Activated T-helper 1 cell treated with Interleukin-2 at 50 U/mL for 16 hours (primary cell): ENCODE measurements around the gene SLC35F1.
"Not testable (repeated sequence)": the region's sequence is repeated elsewhere in the genome, so short reads cannot be mapped to it uniquely, and the experiment has no call there.

ENCODE experiments used
- DNase-seq: peaks from one replicate; pipeline ENCODE4 v3.0.0-alpha.2; 2020; ENCODE audit warnings: low read depth

SLC35F1 gene

GRCh38 chr6:117992856-117993255 lies 85.8 kb downstream of the SLC35F1 start:
- no peak for DNase-seq

- no peak for DNase-seq
Measured at GRCh38 chr6:118012944-118013343, 105.9 kb downstream of the SLC35F1 start.

DNA sequence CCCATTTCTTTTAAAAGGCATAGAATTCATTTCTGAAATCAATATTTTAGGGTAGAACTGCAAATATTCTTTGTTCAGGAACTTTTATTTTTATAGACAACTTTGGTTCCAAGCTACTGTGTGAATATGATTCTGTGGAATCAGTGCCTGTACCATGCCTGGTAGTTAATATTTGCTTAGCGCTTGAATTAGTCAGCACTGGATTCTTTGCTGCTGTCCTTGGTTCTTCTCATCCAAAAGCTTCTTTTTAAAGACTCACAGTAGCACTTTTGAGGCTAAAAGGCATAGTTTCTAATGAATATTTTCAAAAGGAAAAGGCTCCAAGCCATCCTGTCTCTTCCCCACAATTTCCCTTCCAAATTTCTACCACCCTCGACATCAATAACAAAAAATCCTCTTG lies 109.5 kb downstream of the SLC35F1 start:
- DNase-seq, result no peak

GRCh38 chr6:118017301-118017848 lies 110.3 kb downstream of the SLC35F1 start:
- DNase-seq, result no peak

DNA sequence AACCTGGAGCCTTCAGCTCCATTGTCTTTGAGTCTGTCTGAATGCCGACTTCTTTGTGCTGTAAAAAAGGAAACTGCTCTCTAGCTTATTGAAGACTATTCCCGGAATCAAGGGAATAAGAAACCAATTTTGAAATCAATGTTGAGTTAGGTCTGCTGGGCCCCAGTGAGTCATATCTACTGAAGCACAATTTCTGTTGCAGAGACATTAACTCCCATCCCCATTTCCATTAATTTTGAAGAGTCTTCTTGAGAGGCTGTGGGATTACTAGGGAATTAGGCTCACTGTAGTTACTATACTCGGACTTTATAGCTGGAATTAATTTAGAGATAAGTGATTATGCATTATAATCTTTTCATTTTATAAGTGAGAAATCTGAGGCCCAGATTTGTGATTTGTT lies 116.7 kb downstream of the SLC35F1 start:
- no peak for DNase-seq

GRCh38 chr6:118029967-118030366 lies 122.9 kb downstream of the SLC35F1 start:
- DNase-seq, result no peak

DNA sequence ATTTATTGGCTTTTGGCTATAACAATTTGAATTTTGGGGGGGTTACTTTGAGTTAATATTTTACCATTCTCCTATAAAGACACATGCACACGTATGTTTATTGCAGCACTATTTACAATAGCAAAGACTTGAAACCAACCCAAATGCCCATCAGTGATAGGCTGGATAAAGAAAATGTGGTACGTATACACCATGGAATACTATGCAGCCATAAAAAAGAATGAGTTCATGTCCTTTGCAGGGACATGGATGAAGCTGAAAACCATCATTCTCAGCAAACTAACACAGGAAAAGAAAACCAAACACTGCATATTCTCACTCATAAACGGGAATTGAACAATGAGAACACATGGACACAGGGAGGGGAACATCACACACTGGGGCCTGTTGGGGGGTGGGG lies 130.4 kb downstream of the SLC35F1 start:
- DNase-seq, result not testable (repeated sequence)

GRCh38 chr6:118042855-118043254 lies 135.8 kb downstream of the SLC35F1 start:
- DNase-seq, result no peak

- DNase-seq, result no peak
Measured at GRCh38 chr6:118044275-118044674, 137.2 kb downstream of the SLC35F1 start.

GRCh38 chr6:118054082-118054481 lies 147.0 kb downstream of the SLC35F1 start:
- no peak for DNase-seq

DNA sequence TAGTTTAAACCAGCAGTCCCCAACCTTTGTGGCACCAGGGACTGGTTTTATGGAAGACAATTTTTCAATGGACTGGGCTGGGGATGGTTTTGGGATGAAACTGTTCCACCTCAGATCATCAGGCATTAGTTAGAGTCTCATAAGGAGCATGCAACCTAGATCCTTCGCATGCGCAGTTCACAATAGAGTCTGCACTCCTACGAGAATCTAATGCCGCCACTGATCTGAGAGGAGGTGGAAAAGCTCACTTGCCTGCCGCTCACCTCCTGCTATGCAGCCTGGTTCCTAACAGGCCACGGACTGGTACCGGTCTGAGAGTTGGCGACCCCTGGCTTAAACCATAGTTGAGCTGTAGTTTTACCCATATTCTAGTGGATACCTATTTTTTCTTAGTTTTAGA lies 154.6 kb downstream of the SLC35F1 start:
- DNase-seq, result no peak

GRCh38 chr6:118080547-118080946 lies 173.5 kb downstream of the SLC35F1 start:
- DNase-seq, result no peak

DNA sequence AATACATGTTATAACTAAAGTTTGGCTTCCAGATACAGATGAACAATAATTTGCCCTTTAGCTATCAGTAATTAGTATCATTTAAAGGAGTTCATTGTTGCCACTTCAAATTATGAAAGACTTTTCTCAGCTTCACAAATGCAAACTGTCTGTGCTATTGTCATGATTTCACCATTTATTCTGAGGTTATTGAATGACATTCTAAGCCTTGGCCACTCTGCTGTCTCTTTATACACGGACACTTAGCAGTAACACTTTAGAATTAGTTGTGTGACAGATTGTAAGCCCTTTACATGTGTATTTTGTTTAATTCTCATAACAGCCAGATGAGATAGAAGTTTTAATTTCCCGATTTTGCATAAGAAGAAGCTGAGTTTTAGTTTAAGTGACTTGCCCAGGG lies 176.6 kb downstream of the SLC35F1 start:
- DNase-seq, result no peak

DNA sequence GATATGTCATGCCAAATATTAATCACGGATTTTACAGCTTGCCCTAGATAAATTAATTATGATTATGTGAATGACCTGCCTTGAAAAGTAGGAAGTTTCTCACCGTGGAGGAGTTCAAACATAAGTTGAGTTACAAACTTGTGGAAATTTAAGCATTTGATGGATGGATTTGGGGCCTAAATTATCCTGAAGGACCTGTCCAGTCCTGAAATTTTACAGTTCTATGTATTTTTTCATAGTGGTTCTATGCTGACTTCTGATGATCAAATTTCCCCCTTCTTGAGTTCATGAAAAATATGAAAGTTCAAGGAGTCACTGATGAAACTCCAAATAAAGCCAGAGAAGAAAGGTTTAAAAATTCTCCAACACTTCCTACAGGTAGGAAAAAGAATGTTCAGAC lies 178.6 kb downstream of the SLC35F1 start:
- DNase-seq, result no peak

DNA sequence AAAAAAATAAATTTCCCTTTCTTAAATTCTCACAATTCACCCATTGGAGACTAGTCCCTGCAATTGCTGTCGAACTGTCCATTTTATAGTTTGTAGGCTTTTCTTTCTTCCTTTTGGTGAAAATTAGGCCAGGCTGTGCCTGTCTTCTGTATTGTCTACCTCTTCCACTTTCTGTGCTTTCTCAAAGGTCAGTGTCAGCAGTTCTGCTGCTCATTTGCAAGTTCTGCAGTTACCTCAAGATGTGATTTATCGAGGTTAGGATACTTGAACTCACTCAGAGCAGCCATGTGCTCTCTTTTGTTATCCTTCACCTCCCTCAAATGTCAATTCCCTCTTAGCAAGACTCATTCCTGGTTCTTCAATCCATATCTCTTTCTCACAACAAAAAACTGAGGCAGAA lies 179.1 kb downstream of the SLC35F1 start:
- DNase-seq, result no peak

- DNase-seq, result no peak
Measured at GRCh38 chr6:118092086-118092485, 185.0 kb downstream of the SLC35F1 start.

- no peak for DNase-seq
Measured at GRCh38 chr6:118097576-118097975, 190.5 kb downstream of the SLC35F1 start.

DNA sequence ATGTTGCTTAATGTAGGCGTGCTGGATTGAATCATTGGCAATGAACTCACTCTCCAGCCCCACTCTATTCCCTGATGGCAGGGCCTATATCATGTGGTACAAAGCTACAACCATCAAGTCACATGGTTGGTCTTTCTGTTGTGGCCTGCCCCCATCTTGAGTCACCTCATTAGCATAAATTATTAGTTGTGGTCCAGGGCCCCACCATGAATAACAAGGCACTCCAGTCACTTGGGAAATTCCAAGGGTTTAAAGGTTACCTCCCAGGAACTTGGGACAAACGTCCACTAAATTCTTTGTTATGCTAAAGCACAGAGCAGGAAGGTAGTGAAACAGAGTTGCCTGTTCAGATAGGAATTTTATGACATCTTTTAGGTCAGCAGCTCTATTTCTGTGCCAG lies 193.7 kb downstream of the SLC35F1 start:
- DNase-seq, result no peak

DNA sequence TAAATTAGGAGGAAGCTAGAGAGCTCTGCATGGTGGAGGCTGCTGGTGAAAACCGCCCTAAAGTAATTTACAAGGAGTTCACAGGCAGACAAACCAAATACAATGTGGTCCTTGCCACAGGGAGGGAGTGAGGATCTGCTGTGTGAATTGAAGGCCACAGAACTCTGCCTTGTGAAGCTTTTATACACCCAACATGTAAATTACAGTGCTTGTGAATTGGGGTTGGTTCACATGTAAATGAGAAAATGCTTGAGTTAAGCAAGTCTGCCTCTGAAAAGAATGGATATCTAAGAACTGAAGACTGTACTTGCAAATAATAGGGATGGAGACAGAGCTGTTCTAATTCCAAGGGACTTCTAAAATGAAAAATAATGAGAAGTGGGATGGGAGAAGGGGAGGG lies 194.2 kb downstream of the SLC35F1 start:
- no peak for DNase-seq

DNA sequence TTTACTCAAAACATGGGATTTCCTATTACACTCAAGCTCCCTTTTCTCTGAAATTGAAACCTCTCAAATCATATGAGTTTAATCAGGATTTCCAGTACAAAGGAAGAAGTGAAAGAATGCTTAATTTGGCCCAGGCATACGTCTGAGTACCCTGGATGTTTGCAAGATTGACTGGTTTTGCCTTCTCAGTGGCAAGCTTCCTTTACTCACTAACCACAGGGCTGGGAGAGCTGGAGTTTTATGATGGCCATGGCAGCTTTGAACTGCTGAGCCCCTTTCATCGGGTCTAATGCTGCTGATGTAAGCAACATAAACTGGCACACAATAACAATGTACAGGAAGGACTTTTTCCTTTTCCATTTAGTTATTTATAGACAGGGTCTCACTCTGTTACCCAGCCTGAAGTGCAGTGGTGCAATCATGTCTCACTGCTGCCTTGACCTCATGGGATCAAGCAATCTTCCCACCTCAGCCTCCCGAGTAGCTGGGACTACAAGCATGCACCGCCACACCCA lies 194.8 kb downstream of the SLC35F1 start:
- no peak for DNase-seq

GRCh38 chr6:118102401-118102800 lies 195.3 kb downstream of the SLC35F1 start:
- DNase-seq, result no peak

GRCh38 chr6:118103381-118104146 lies 196.5 kb downstream of the SLC35F1 start:
- no peak for DNase-seq

DNA sequence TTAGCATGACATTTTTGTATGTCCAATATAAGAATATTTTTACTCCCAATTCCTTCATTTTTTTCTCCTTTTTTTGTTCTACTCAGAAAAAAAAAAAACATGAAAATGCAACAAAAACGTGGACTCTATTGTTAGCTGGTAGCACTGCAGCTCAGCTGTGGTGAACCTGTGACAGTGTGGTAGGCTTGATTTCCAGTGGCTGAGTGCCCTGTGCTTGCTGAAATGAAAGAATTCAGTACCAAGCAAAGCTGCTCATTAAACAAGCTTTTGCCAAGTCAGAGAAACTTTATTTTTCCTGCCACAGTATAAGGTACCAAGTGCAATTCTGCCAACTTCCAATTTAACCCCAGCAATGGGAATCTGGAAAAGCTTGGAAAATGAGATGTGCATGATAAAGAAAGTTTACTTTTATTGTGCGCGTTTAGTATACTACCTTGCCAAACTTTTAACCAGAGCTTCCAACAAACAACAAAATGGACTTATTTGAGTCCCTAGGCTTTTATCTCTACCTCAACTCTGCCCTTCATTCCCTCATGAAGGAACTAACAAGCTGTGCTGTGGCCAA lies 215.2 kb downstream of the SLC35F1 start:
- no peak for DNase-seq

- no peak for DNase-seq
Measured at GRCh38 chr6:118122801-118123200, 215.7 kb downstream of the SLC35F1 start.
